GM18508 (cell line): ENCODE data around the gene ABCA8.
"Not testable (repeated sequence)": the region's sequence is repeated elsewhere in the genome, so short reads cannot be mapped to it uniquely, and the experiment has no call there.

Experiments
- ATAC-seq: cut with Tn5 transposase; IDR thresholded peaks from one replicate; pipeline ENCODE4 v1.9.1; 2021; ENCODE audit warnings: moderate number of reproducible peaks; ENCODE audit not compliant: insufficient read depth, unreplicated experiment

ABCA8 gene, protein sequence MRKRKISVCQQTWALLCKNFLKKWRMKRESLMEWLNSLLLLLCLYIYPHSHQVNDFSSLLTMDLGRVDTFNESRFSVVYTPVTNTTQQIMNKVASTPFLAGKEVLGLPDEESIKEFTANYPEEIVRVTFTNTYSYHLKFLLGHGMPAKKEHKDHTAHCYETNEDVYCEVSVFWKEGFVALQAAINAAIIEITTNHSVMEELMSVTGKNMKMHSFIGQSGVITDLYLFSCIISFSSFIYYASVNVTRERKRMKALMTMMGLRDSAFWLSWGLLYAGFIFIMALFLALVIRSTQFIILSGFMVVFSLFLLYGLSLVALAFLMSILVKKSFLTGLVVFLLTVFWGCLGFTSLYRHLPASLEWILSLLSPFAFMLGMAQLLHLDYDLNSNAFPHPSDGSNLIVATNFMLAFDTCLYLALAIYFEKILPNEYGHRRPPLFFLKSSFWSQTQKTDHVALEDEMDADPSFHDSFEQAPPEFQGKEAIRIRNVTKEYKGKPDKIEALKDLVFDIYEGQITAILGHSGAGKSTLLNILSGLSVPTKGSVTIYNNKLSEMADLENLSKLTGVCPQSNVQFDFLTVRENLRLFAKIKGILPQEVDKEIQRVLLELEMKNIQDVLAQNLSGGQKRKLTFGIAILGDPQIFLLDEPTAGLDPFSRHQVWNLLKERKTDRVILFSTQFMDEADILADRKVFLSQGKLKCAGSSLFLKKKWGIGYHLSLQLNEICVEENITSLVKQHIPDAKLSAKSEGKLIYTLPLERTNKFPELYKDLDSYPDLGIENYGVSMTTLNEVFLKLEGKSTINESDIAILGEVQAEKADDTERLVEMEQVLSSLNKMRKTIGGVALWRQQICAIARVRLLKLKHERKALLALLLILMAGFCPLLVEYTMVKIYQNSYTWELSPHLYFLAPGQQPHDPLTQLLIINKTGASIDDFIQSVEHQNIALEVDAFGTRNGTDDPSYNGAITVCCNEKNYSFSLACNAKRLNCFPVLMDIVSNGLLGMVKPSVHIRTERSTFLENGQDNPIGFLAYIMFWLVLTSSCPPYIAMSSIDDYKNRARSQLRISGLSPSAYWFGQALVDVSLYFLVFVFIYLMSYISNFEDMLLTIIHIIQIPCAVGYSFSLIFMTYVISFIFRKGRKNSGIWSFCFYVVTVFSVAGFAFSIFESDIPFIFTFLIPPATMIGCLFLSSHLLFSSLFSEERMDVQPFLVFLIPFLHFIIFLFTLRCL (N-terminal part only)

DNA sequence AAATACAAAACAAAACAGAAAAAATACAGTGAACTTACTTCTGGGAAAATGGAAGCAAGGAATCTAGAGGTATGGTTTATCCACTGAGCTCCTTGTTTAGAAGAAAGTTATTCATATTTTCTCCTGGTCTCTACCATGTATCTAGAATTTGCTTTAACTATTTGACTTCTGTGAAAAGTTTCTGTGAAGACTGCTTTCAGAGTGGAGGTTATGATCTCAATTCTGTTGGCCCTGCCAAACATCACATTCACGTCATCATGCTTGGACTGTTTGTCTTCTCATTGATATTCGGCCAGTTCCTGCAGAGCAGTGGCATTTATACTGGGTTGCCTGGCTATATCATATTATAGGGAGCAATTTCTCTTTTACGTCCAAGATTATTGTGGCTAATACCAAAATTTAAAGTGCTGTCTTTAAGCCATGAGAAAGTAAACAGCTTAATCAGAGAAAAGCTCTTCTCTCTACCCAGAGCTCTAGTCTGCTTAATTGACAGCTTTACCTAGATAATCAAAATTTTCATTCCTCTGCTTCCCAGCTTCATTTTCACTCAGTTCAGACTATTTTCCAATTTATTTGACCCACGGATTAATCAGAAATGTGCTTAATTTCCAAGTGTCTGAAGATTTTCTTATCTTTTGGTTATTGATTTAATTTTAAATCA is at the start of gene ABCA8:
TSS of gene ABCA8 (minus strand) at position 212 of the 661 bp plus-strand sequence. CDS start 13,358 bp downstream, outside the sequence.
- ATAC-seq: no peak

DNA sequence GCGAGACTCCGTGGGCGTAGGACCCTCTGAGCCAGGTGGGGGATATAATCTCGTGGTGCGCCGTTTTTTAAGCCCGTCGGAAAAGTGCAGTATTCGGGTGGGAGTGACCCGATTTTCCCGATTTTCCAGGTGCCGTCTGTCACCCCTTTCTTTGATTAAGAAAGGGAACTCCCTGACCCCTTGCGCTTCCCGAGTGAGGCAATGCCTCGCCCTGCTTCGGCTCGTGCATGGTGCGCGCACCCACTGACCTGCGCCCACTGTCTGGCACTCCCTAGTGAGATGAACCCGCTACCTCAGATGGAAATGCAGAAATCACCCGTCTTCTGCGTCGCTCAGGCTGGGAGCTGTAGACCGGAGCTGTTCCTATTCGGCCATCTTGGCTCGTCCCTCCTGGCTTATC is 49.6 kb upstream of the ABCA8 start:
- ATAC-seq: not testable (repeated sequence)

DNA sequence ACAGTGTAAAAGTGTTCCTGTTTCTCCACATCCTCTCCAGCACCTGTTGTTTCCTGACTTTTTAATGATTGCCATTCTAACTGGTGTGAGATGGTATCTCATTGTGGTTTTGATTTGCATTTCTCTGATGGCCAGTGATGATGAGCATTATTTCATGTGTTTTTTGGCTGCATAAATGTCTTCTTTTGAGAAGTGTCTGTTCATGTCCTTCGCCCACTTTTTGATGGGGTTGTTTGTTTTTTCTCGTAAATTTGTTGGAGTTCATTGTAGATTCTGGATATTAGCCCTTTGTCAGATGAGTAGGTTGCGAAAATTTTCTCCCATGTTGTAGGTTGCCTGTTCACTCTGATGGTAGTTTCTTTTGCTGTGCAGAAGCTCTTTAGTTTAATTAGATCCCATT is 44.6 kb upstream of the ABCA8 start:
- ATAC-seq: not testable (repeated sequence)

DNA sequence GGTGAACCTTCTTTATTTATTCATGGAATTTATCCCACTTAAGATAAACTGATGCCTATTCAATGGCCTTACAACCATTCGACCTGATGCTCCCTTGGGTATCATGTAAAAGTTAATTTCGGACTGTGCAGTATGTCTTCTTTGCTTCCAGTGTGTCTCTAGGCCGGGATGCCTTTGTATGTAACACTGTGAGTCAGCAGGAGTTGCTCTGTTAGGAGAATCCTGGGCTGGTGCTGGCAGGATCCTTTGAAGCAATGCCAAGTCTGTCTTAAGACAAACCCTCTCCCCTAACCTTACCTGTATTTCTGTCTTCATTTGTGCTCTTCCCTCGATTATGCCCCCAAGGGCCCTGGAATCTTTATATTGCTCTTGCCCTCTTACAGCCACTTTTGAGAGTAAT is 37.9 kb upstream of the ABCA8 start:
- no peak for ATAC-seq

DNA sequence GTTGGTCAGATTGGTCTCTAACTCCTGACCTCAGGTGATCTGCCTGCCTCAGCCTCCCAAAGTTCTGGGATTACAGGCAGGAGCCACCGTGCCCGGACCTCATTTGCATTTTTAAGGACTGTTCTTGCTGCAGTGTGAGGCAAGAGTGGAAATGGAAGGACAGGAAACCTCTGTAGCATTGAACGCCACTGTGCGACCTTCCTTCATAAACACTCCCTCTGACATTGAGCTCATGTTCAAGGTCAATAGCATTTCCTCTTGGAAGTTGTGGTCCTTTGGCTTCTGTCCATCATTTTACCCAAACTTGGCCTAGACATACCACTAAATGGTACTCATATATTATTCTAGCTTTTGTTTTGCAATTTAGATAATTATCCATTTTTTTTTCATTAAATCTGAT is 32.8 kb upstream of the ABCA8 start:
- ATAC-seq: no peak

DNA sequence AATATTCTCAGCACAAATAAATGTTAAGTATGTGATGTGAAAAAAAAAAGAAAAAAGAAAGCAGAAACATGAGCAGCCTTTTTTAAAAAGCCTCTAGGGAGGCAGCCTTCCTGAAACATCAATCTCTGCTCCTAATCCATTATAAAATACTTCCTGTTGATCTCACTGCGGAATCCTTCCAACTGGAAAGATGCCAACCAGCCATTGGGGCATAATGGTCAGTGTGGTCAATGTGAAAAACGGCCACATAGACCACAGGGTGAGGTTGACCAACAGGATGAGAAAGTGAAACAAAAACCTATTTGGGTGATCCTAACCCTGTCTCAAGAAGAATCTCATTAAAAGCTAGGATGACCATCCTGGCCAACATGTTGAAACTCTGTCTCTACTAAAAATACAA is 26.1 kb upstream of the ABCA8 start:
- ATAC-seq: no peak

DNA sequence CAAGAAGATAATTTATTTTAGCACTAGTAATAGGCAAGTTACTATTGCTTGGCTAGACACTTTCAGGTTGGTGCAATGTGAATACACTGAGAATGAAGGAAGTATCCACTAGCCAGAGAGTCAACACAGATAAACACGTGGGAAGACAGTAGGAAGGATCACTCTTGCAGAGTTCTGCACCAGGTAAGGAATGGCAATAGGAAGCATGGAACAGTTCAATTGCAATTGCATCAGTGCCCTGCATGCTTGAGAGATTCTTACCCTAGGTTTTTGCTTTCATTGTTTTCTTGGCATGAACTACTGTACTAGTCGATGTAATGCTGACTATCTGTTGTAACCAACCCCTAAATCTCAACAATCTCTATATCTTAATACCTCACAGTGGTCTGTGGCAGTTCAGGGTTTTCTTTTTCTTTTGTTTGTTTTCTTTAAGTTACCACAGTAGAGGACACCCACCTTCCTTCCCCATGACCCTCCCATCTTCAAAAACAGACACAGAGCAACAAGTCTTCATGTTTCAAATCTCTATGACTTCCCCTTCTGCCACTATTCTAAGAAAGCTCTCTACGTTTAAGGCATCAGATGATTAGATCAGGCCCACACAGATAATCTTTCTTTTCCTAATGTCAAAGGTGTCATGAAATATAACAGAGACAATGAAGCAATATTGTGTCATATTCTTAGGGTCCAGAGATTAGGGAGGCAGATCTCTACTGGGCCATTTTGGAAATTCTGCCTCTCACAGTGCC is 18.1 kb upstream of the ABCA8 start:
- ATAC-seq: no peak

DNA sequence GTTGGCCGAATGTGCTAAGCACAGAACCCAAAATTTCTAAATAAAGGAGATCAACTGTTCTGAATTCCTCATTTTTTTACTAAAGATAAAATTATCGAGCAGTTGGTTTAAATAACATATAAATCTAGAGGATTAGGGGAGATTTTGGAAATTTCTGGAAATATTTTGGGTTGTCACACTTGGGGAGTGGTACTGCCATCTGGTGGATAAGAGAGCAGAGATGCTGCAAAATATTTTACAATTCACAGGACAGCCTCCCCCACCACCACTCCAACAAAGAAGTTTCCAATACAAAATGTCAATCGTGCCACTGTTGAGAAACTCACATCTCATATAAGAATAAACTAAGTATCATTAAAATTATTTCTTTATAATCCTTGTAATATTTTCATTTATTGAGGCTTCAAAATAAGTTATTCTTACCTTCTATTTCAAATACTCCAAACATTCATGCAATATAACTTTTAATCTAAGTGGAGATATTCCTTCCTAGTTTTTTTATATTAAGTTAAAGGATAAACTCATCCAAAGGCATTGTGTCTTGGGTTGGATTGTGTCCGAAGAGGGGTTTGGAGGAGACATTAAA is 17.0 kb upstream of the ABCA8 start:
- no peak for ATAC-seq

DNA sequence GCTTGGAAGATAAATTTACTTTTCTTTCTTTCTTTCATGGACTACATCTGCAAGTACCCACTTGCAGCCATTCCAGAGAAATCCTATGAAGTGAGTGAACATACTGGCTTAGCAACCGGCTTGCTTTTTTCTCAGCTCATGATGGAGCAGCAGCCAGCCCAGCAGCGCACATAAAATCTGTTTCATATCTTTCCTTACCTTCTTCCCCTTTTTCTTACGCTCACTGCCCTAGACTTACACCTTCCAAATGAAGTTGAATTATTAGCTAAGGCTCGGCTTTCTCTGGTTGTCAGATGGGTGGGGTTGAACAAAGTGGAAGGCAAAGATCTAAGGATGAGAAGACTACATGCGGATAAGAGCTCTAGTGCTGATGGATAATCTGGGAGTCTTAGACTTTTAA is 13.9 kb upstream of the ABCA8 start:
- ATAC-seq: no peak

DNA sequence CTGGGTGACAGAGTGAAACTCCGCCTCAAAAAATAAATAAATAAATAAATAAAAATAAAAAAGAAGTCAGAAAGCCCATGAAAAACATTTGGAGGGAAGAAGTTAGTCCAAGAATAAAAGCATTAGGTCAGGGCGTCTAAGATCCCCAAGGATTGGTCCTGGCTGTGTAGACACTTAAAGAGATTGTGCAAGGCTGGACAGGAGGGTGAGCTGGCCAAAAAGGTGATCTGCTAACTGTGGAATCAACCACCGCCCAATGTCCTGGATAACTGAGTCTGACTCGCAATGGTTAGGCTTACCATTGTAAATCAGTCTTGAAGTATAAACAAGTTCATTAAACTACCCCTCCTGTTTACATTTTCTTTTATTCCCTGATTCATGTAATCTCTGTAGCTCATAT is 8.8 kb upstream of the ABCA8 start:
- ATAC-seq: no peak

DNA sequence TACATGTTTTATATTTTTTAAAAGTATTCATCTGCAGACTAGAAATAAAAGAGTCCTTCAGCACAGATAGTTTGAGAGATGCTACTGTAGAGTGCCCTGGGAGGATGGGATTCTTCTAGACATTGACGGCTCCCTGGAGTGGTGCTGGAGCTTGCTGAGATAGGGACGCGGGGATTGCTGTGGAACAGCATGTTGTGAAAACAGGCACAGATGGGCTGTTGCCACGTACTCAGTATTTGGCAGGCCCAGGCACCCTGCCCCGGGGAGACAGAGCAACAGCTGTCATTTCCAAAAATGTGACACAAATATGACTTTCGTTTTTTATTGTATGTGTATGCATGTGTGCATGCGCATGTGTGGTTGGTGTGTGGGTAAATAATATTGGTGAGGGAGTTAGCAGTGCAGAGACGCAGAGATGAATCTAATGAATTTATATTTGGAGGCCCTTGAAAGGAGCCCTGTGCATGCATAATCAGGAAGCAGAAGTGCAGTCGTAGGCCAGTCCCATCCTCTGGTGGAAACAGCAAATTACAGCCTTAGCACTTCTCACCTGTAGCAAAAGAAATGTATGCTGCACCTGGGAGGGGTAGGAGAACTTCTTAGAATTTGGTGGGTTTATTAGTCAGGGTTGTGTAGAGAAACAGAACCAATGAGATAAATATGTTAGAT is 6.2 kb upstream of the ABCA8 start:
- no peak for ATAC-seq

DNA sequence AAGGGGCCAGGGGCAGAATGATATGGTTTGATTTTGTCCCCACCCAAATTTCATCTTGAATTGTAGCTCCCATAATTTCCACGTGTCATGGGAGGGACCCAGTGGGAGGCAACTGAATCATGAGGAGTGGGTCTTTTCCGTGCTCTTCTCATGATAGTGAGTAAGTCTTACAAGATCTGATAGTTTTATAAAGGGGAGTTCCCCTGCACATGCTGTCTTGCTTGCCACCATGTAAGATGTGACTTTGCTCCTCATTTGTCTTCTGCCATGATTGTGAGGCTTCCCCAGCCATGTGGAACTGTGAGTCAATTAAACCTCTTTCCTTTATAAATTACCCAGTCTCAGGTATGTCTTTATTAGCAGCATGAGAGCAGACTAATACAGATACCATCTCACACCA is 3.9 kb upstream of the ABCA8 start:
- not testable (repeated sequence) for ATAC-seq

DNA sequence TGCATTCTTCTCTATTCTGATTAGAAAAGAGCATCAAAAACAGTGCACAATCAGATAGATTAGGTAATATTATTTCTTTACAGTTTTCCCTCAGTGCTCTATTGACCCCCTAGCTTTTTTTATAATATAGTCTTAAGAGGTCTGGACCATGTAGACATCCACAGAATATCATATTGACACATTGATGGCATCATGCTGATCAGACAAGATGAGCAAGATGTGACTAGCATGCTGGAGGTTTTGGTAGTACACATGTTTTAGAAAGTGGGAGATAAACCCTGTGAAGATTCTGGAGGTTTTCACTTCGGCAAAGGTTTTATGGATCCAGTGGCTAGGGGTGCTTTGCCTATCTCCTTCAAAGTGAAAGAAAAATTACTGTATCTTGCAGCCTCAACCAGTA is 2.8 kb upstream of the ABCA8 start:
- ATAC-seq: no peak

DNA sequence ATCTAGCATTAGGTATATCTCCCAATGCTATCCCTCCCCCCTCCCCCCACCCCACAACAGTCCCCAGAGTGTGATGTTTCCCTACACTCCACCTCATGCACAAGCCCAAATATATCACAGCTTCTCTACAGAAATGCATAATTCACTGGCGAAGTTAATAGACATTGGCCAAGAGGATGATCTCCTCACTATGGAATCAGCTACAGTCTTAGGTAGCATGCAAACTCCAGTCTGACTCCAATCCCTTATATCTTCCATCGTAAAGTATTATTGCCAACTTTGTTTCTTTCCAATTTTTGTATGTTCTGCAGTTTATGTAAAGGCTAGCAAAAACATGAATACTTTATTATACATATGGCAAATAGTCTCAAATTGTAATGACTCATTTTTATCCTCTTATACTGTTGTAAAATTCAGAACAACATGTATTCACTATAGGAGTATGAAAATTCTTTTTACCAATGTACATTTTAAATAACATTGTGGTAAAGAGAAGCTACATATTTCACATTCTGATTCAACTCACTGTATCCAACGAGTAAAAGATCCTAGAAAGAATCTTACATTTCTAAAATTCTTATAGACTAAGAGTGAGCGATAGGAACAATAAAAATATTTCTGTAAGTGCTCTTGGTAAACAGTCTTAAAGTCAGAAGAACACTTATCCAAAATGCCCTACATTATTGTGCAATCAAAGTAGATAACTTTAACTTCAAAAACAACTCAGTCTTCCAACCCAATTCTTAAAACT is 871 bp downstream of the ABCA8 start:
- no peak for ATAC-seq

DNA sequence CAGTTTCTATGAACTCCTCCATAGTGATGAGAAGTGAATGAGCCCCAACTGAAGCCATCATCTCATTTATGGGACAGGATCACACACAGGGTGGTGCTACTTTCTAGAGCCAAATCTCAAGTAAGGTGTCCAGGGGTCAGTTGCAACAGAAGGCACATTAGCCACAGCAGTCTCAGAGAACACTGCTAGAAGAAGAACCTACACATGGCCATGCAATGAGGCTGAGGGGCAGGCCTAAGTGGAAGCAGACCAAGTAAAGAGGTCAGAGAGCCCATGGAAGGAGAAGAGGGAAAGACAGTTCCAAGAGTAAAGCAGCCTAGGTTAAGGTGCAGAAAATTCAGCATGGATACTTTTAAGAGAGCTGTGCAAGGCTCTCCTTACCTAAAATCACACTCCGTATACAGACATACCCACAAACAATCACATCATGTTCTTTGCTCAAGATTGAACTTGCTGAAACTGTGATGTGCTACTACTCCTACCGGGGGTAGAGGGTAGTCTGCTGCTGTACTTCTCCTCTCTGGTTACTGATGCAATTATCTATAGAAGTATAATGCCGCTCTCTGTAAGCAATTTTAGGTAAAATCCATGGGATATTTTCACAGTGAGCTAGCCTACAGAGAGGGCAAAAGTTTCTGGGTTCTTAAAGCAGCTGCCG is 1.7 kb downstream of the ABCA8 start:
- ATAC-seq: no peak

DNA sequence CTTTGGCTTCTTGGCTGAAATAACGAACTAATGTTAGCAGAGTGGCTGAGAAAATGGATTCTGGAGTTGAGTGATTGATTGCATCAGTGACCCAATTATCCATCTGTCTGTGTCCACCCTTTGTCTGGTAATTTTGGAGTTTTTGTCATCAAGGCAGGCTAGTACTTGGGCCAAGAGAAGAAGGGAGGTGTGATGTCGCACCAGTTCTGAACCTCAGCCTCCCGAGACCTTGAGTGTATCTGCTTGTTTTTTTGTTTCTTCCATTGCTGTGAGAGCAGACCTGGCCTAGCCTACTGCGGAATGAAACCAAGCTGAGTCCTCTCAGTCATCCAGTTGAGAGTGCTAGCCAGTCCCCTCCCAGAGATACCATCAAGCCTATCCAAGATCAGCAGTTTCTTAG is 4.5 kb downstream of the ABCA8 start:
- ATAC-seq: no peak

DNA sequence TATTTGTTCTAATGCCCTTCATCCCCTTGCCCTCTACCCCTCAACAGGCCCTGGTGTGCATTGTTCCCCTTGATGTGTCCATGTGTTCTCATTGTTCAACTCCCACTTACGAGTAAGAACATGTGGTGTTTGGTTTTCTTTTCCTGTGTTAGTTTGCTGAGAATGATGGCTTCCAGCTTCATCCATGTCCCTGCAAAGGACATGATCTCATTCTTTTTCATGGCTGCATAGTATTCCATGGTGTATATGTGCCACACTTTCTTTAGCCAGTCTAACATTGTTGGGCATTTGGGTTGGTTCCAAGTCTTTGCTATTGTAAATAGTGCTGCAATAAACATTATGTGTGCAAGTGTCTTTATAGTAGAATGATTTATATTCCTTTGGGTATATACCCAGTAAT is 7.3 kb downstream of the ABCA8 start:
- ATAC-seq: not testable (repeated sequence)
